Measurements from ENCODE around the gene ESCO1.
A peak's percentile ranks its signal among the peaks of the same experiment; 100 is the strongest.

Gene ESCO1

DNA sequence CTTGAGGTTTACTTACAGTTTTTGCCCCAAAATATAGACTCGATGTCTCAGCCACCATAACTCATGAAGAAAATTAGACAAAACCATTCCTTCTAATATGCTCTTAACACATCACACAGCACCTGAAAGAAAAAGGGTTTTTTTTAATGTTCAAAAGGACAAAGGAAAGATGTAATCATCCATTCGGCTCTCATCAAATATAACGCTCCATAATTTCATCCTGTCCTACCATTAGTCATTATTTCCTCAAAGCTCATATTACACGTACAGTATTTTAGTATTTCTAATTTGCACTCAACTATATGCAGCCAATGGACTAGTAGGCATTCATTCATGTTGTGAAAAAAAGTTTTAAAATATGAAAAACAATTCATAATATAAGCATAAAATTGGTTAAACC lies 24.8 kb downstream of the ESCO1 start:
- DNase-seq (ENCODE audit: low read depth): no peak
- Histone ChIP-seq H3K9ac (ENCODE audit: low read length) (no peak overlapping the region), H3K9me3 (ENCODE audit: control insufficient read depth, low read length) (no peaks in the 10 kb centered on the region), H3K4me3 (ENCODE audit: low read length) (no peak overlapping the region), H3K36me3 (ENCODE audit: control insufficient read depth, insufficient read depth, low read length, severe bottlenecking) (peaks cover 39% of the 10 kb centered on the region), H3K27me3 (replicated peaks; ENCODE audit: control insufficient read depth, insufficient read depth, low read length) (no peaks in the 10 kb centered on the region), H3K4me1 (ENCODE audit: control insufficient read depth, insufficient read depth, low read length) (peaks cover 14% of the 10 kb centered on the region)

GRCh38 chr18:21571772-21572171 lies 28.7 kb downstream of the ESCO1 start:
- Histone ChIP-seq H3K9ac (ENCODE audit: low read length) (peak overlapping the region; percentile 19), H3K4me1 (ENCODE audit: control insufficient read depth, insufficient read depth, low read length) (peaks cover 14% of the 10 kb centered on the region), H3K9me3 (ENCODE audit: control insufficient read depth, low read length) (no peaks in the 10 kb centered on the region), H3K36me3 (ENCODE audit: control insufficient read depth, insufficient read depth, low read length, severe bottlenecking) (peaks cover 59% of the 10 kb centered on the region), H3K27me3 (replicated peaks; ENCODE audit: control insufficient read depth, insufficient read depth, low read length) (no peaks in the 10 kb centered on the region), H3K4me3 (ENCODE audit: low read length) (no peak overlapping the region)
- DNase-seq (ENCODE audit: low read depth): peak; percentile 33

GRCh38 chr18:21559195-21559594 lies 41.3 kb downstream of the ESCO1 start:
- Histone ChIP-seq H3K9ac (ENCODE audit: low read length) (no peak overlapping the region), H3K4me3 (ENCODE audit: low read length) (no peak overlapping the region), H3K4me1 (ENCODE audit: control insufficient read depth, insufficient read depth, low read length) (peaks cover 2% of the 10 kb centered on the region), H3K9me3 (ENCODE audit: control insufficient read depth, low read length) (no peaks in the 10 kb centered on the region), H3K36me3 (ENCODE audit: control insufficient read depth, insufficient read depth, low read length, severe bottlenecking) (peaks cover 54% of the 10 kb centered on the region), H3K27me3 (replicated peaks; ENCODE audit: control insufficient read depth, insufficient read depth, low read length) (no peaks in the 10 kb centered on the region)
- no peak for DNase-seq (ENCODE audit: low read depth)

GRCh38 chr18:21557607-21558253 lies 42.8 kb downstream of the ESCO1 start:
- peaks cover 47% of the 10 kb centered on the region for H3K36me3 ChIP-seq (ENCODE audit: control insufficient read depth, insufficient read depth, low read length, severe bottlenecking)
- H3K9ac ChIP-seq (ENCODE audit: low read length): no peak overlapping the region
- H3K4me1 ChIP-seq (ENCODE audit: control insufficient read depth, insufficient read depth, low read length): peaks cover 2% of the 10 kb centered on the region
- H3K9me3 ChIP-seq (ENCODE audit: control insufficient read depth, low read length): no peaks in the 10 kb centered on the region
- DNase-seq (ENCODE audit: low read depth): no peak
- no peaks in the 10 kb centered on the region for H3K27me3 ChIP-seq (replicated peaks; ENCODE audit: control insufficient read depth, insufficient read depth, low read length)
- H3K4me3 ChIP-seq (ENCODE audit: low read length): no peak overlapping the region

DNA sequence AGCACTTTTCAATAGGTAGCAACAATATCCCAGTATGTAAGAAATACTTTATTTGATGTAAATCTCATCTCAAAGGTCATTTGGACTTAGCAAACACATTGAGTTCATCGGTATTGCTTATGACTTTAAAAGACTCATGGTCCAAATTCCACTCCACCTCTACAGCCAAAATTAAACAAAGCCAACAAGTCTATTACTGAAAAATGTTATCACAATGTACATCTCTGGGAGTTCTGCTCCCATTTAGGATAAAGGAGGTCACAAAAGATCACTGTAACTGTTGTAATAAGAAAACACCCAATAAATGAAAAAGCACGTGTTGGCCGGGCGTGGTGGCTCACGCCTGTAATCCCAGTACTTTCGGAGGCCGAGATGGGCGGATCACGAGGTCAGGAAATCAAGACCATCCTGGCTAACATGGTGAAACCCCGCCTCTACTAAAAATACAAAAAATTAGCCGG lies 50.0 kb downstream of the ESCO1 start:
- Histone ChIP-seq H3K9ac (ENCODE audit: low read length) (no peak overlapping the region), H3K36me3 (ENCODE audit: control insufficient read depth, insufficient read depth, low read length, severe bottlenecking) (peaks cover 29% of the 10 kb centered on the region), H3K4me3 (ENCODE audit: low read length) (no peak overlapping the region), H3K27me3 (replicated peaks; ENCODE audit: control insufficient read depth, insufficient read depth, low read length) (no peaks in the 10 kb centered on the region), H3K4me1 (ENCODE audit: control insufficient read depth, insufficient read depth, low read length) (no peaks in the 10 kb centered on the region), H3K9me3 (ENCODE audit: control insufficient read depth, low read length) (no peaks in the 10 kb centered on the region)
- no peak for DNase-seq (ENCODE audit: low read depth)

- no peak for DNase-seq (ENCODE audit: low read depth)
- Histone ChIP-seq H3K9ac (ENCODE audit: low read length) (no peak overlapping the region), H3K4me3 (ENCODE audit: low read length) (no peak overlapping the region), H3K27me3 (replicated peaks; ENCODE audit: control insufficient read depth, insufficient read depth, low read length) (no peaks in the 10 kb centered on the region), H3K9me3 (ENCODE audit: control insufficient read depth, low read length) (no peaks in the 10 kb centered on the region), H3K4me1 (ENCODE audit: control insufficient read depth, insufficient read depth, low read length) (no peaks in the 10 kb centered on the region), H3K36me3 (ENCODE audit: control insufficient read depth, insufficient read depth, low read length, severe bottlenecking) (peaks cover 29% of the 10 kb centered on the region)
Measured at GRCh38 chr18:21548647-21549046, 51.9 kb downstream of the ESCO1 start.

GRCh38 chr18:21546423-21546822 lies 54.1 kb downstream of the ESCO1 start:
- Histone ChIP-seq H3K36me3 (ENCODE audit: control insufficient read depth, insufficient read depth, low read length, severe bottlenecking) (peaks cover 34% of the 10 kb centered on the region), H3K4me1 (ENCODE audit: control insufficient read depth, insufficient read depth, low read length) (no peaks in the 10 kb centered on the region), H3K27me3 (replicated peaks; ENCODE audit: control insufficient read depth, insufficient read depth, low read length) (no peaks in the 10 kb centered on the region), H3K9me3 (ENCODE audit: control insufficient read depth, low read length) (no peaks in the 10 kb centered on the region), H3K9ac (ENCODE audit: low read length) (no peak overlapping the region), H3K4me3 (ENCODE audit: low read length) (no peak overlapping the region)
- no peak for DNase-seq (ENCODE audit: low read depth)

DNA sequence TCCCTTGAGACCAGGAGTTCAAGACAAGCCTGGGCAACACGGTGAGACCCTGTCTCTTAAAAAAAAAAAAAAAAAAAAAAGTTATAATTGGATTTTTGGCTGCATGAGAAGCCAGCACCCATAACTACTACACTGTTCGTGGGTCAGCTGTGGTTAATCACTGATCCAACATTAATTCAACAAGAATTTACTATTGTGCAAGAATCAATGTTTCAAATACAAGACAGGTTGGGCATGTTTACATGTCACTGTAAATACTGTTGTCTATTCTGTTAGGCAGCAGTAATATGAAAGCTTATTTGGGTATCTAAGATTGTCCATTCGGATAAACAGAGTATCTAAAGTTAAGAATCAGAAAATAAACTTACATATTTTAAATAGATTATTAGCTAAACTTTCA lies 62.3 kb downstream of the ESCO1 start:
- no peak overlapping the region for H3K4me3 ChIP-seq (ENCODE audit: low read length)
- H3K9me3 ChIP-seq (ENCODE audit: control insufficient read depth, low read length): no peaks in the 10 kb centered on the region
- no peak for DNase-seq (ENCODE audit: low read depth)
- H3K4me1 ChIP-seq (ENCODE audit: control insufficient read depth, insufficient read depth, low read length): no peaks in the 10 kb centered on the region
- no peaks in the 10 kb centered on the region for H3K27me3 ChIP-seq (replicated peaks; ENCODE audit: control insufficient read depth, insufficient read depth, low read length)
- H3K9ac ChIP-seq (ENCODE audit: low read length): no peak overlapping the region
- peaks cover 58% of the 10 kb centered on the region for H3K36me3 ChIP-seq (ENCODE audit: control insufficient read depth, insufficient read depth, low read length, severe bottlenecking)

GRCh38 chr18:21534327-21534726 lies 66.2 kb downstream of the ESCO1 start:
- Histone ChIP-seq H3K36me3 (ENCODE audit: control insufficient read depth, insufficient read depth, low read length, severe bottlenecking) (peaks cover 72% of the 10 kb centered on the region), H3K27me3 (replicated peaks; ENCODE audit: control insufficient read depth, insufficient read depth, low read length) (no peaks in the 10 kb centered on the region), H3K9me3 (ENCODE audit: control insufficient read depth, low read length) (no peaks in the 10 kb centered on the region), H3K4me3 (ENCODE audit: low read length) (no peak overlapping the region), H3K9ac (ENCODE audit: low read length) (no peak overlapping the region), H3K4me1 (ENCODE audit: control insufficient read depth, insufficient read depth, low read length) (no peaks in the 10 kb centered on the region)
- no peak for DNase-seq (ENCODE audit: low read depth)

- no peak overlapping the region for H3K9ac ChIP-seq (ENCODE audit: low read length)
- H3K4me3 ChIP-seq (ENCODE audit: low read length): no peak overlapping the region
- no peak for DNase-seq (ENCODE audit: low read depth)
- H3K4me1 ChIP-seq (ENCODE audit: control insufficient read depth, insufficient read depth, low read length): no peaks in the 10 kb centered on the region
- H3K27me3 ChIP-seq (replicated peaks; ENCODE audit: control insufficient read depth, insufficient read depth, low read length): no peaks in the 10 kb centered on the region
- H3K36me3 ChIP-seq (ENCODE audit: control insufficient read depth, insufficient read depth, low read length, severe bottlenecking): peaks cover 61% of the 10 kb centered on the region
- no peaks in the 10 kb centered on the region for H3K9me3 ChIP-seq (ENCODE audit: control insufficient read depth, low read length)
Measured at GRCh38 chr18:21526463-21526862, 74.0 kb downstream of the ESCO1 start.

DNA sequence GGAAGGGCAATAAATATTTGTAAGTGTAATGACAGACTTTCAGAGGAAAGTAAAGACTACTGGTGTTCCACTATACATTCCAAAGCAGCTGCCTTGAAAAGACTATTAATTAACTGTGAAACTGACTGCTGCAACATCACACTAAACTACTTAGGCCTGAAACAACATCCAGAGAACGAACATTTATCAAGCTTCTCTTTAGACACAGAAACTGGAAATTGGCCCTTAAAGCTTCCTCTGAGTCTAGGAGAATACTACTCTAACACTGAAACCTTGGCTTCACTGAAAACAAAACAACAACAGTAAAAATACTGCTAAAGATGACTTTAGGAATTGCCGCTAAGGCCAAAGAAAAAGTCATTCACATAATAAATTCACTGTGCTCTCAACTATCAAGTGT lies 74.6 kb downstream of the ESCO1 start:
- no peaks in the 10 kb centered on the region for H3K27me3 ChIP-seq (replicated peaks; ENCODE audit: control insufficient read depth, insufficient read depth, low read length)
- no peak overlapping the region for H3K9ac ChIP-seq (ENCODE audit: low read length)
- peaks cover 61% of the 10 kb centered on the region for H3K36me3 ChIP-seq (ENCODE audit: control insufficient read depth, insufficient read depth, low read length, severe bottlenecking)
- no peak overlapping the region for H3K4me3 ChIP-seq (ENCODE audit: low read length)
- no peaks in the 10 kb centered on the region for H3K9me3 ChIP-seq (ENCODE audit: control insufficient read depth, low read length)
- no peaks in the 10 kb centered on the region for H3K4me1 ChIP-seq (ENCODE audit: control insufficient read depth, insufficient read depth, low read length)
- no peak for DNase-seq (ENCODE audit: low read depth)

DNA sequence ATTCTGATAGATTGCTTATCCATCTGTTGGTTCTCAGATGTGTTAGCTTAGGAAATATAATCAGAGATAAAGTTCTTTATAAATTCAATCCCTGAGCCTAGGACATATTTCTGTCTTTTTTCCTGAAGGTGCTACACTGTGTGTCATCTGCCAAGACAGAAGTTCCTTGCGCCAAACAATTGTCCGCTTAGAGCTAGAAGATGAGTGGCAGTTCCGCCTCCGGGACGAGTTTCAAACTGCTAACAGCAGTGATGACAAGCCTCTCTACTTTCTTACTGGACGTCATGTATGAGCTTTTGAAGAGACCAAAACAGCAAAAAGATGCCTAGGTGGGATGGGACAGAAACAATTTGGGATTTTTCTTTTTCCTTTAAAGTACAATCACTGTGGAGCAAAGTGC lies 78.0 kb downstream of the ESCO1 start:
- Histone ChIP-seq H3K9me3 (ENCODE audit: control insufficient read depth, low read length) (no peaks in the 10 kb centered on the region), H3K4me3 (ENCODE audit: low read length) (no peak overlapping the region), H3K4me1 (ENCODE audit: control insufficient read depth, insufficient read depth, low read length) (no peaks in the 10 kb centered on the region), H3K36me3 (ENCODE audit: control insufficient read depth, insufficient read depth, low read length, severe bottlenecking) (peaks cover 68% of the 10 kb centered on the region), H3K9ac (ENCODE audit: low read length) (no peak overlapping the region), H3K27me3 (replicated peaks; ENCODE audit: control insufficient read depth, insufficient read depth, low read length) (no peaks in the 10 kb centered on the region)
- DNase-seq (ENCODE audit: low read depth): no peak

Data from adipocyte (in vitro differentiated cells).